Neuron (in vitro differentiated cells): ENCODE data around the gene FUNDC2.

Experiments used
- H2AFZ ChIP-seq: one replicate; pipeline ENCODE4 v1.6.1; 2013; ENCODE audit warnings: low read depth, mild to moderate bottlenecking, inconsistent platforms, low read length, moderate library complexity
- H3K27me3 ChIP-seq: one replicate; pipeline ENCODE4 v1.6.1; 2013; ENCODE audit warnings: low read length; ENCODE audit not compliant: insufficient read depth
- H3K36me3 ChIP-seq: one replicate; pipeline ENCODE4 v1.6.1; 2013; ENCODE audit warnings: low read length; ENCODE audit not compliant: insufficient read depth
- H3K4me1 ChIP-seq: one replicate; pipeline ENCODE4 v1.6.1; 2013; ENCODE audit warnings: low read length; ENCODE audit not compliant: insufficient read depth
- H3K4me3 ChIP-seq: 2 replicates; pipeline ENCODE4 v1.5.1; 2013; ENCODE audit warnings: mild to moderate bottlenecking, low read length, moderate library complexity
- H3K9me3 ChIP-seq: one replicate; pipeline ENCODE4 v1.6.1; 2013; ENCODE audit warnings: low read length

The FUNDC2 gene

GRCh38 chrX:155065035-155065734 lies 38.5 kb downstream of the FUNDC2 start:
- Histone ChIP-seq H3K4me1 (peaks cover 8% of the 10 kb centered on the region), H3K27me3 (no peaks in the 10 kb centered on the region), H3K9me3 (no peaks in the 10 kb centered on the region), H2AFZ (no peak overlapping the region), H3K4me3 (no peak overlapping the region), H3K36me3 (no peaks in the 10 kb centered on the region)

- no peak overlapping the region for H3K4me3 ChIP-seq
- H3K36me3 ChIP-seq = no peaks in the 10 kb centered on the region
- H3K27me3 ChIP-seq = no peaks in the 10 kb centered on the region
- H3K4me1 ChIP-seq = peaks cover 8% of the 10 kb centered on the region
- no peaks in the 10 kb centered on the region for H3K9me3 ChIP-seq
- no peak overlapping the region for H2AFZ ChIP-seq
Observed at GRCh38 chrX:155068165-155068564, 41.5 kb downstream of the FUNDC2 start.

GRCh38 chrX:155069414-155069813 lies 42.8 kb downstream of the FUNDC2 start:
- H3K27me3 ChIP-seq = no peaks in the 10 kb centered on the region
- H3K9me3 ChIP-seq = no peaks in the 10 kb centered on the region
- H3K4me3 ChIP-seq = peak overlapping the region; percentile 69
- peaks cover 8% of the 10 kb centered on the region for H3K4me1 ChIP-seq
- no peak overlapping the region for H2AFZ ChIP-seq
- no peaks in the 10 kb centered on the region for H3K36me3 ChIP-seq

DNA sequence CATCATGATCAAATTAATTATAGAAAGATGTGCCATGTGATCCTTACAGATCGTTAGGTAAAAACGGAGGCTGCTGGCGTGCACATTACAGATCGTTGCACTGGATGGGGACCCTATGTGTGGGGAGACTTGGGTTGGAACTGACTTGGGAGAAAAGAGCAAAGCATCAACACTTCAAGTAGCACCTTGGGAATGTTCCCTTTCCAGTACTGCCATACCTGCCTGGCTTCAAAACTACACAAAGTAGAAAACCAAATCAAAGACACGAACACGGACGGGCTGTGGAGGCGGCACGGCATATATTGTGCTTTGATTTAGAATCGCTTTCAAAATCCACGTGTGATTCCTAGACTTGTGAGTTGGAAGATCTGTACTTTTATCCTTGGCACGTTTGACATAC lies 43.4 kb downstream of the FUNDC2 start:
- H3K27me3 ChIP-seq = no peaks in the 10 kb centered on the region
- peaks cover 8% of the 10 kb centered on the region for H3K4me1 ChIP-seq
- H3K9me3 ChIP-seq = no peaks in the 10 kb centered on the region
- no peak overlapping the region for H2AFZ ChIP-seq
- peaks cover under 1% of the 10 kb centered on the region for H3K36me3 ChIP-seq
- H3K4me3 ChIP-seq = peak overlapping the region; percentile 69

DNA sequence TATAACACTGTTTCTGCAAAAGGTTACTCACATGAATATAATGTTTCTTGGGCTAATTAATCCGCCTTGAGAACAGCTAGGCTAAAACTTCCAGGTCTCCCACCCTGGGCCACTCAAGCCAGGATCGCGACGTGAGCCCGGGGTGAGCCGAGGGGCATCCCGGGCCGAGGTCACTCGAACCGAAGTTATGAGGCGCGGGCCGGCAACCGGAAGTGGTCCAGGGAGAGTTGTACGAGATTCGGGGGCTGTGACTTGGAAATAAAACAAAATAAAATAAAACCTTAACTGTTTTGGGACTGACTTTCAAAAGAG lies 44.0 kb downstream of the FUNDC2 start:
- H3K36me3 ChIP-seq = peaks cover 3% of the 10 kb centered on the region
- H3K27me3 ChIP-seq = no peaks in the 10 kb centered on the region
- H3K4me3 ChIP-seq = peak overlapping the region; percentile 69
- no peaks in the 10 kb centered on the region for H3K9me3 ChIP-seq
- peak overlapping the region; percentile 87 for H2AFZ ChIP-seq
- H3K4me1 ChIP-seq = peaks cover 8% of the 10 kb centered on the region

- peaks cover 3% of the 10 kb centered on the region for H3K36me3 ChIP-seq
Observed at GRCh38 chrX:155070975-155071693, 44.5 kb downstream of the FUNDC2 start, which contains the start of the genes BRCC3, CMC4 and MTCP1. BRCC3 (plus strand) TSS chrX:155071508; CDS start chrX:155071528, 20 bp downstream. CMC4 (minus strand) TSS chrX:155071136; CDS start chrX:155064023, 7,113 bp downstream. MTCP1 (minus strand) TSS chrX:155071136; CDS start chrX:155066010, 5,126 bp downstream.

GRCh38 chrX:155071694-155072280 lies 45.1 kb downstream of the FUNDC2 start:
- Histone ChIP-seq H3K36me3 (peaks cover 3% of the 10 kb centered on the region), H3K4me1 (peaks cover 8% of the 10 kb centered on the region), H3K4me3 (peak overlapping the region; percentile 90), H3K27me3 (no peaks in the 10 kb centered on the region), H2AFZ (peak overlapping the region; percentile 45), H3K9me3 (no peaks in the 10 kb centered on the region)

More at GRCh38 chrX:155070975-155071693, 44.5 kb downstream of the FUNDC2 start, which contains the start of the genes BRCC3, CMC4 and MTCP1:
- Histone ChIP-seq H3K4me3 (peak within 1 kb of the TSS; percentile 90), H3K4me1 (peaks cover 8% of the 10 kb centered on the region), H3K9me3 (no peaks in the 10 kb centered on the region), H2AFZ (peak within 1 kb of the TSS; percentile 87), H3K27me3 (no peaks in the 10 kb centered on the region)

DNA sequence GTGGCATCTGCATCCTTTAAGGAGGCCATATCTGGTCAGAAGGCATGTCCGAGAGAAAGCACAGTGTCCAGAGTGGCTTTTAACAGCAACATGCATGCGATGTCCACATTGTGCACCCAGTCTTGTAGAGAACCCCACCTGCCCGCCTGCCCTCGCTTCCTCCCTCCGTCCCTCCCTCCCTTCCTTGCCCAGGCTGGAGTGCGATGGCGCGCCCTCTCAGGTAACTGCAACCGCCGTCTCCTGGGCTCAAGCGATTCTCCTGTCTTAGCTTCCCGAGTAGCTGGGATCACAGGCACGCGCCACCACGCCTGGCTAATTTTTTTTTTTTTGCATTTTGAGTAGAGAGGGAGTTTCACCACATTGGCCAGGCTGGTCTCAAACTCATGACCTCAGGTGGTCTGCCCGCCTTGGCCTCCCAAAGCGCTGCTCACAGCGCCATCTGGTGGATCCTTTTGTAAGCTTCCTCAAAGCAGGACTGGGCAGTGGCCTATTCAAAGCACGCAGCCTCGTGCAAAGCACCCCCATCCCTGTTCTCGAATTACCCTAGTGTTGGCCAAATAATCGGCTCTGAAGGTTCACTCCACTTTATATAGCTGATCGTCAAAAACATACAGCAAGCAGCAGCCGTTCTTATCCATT lies 59.7 kb downstream of the FUNDC2 start:
- Histone ChIP-seq H3K4me1 (no peaks in the 10 kb centered on the region), H3K9me3 (no peaks in the 10 kb centered on the region), H3K27me3 (no peaks in the 10 kb centered on the region), H3K4me3 (no peak overlapping the region), H3K36me3 (peaks cover 20% of the 10 kb centered on the region), H2AFZ (no peak overlapping the region)

- Histone ChIP-seq H2AFZ (no peak overlapping the region), H3K27me3 (no peaks in the 10 kb centered on the region), H3K9me3 (no peaks in the 10 kb centered on the region), H3K4me1 (no peaks in the 10 kb centered on the region), H3K4me3 (no peak overlapping the region), H3K36me3 (peaks cover 20% of the 10 kb centered on the region)
Observed at GRCh38 chrX:155086961-155087735, 60.5 kb downstream of the FUNDC2 start.

- Histone ChIP-seq H3K36me3 (peaks cover 1% of the 10 kb centered on the region), H2AFZ (no peak overlapping the region), H3K9me3 (no peaks in the 10 kb centered on the region), H3K4me1 (no peaks in the 10 kb centered on the region), H3K4me3 (no peak overlapping the region), H3K27me3 (no peaks in the 10 kb centered on the region)
Observed at GRCh38 chrX:155094468-155095061, 67.9 kb downstream of the FUNDC2 start.

DNA sequence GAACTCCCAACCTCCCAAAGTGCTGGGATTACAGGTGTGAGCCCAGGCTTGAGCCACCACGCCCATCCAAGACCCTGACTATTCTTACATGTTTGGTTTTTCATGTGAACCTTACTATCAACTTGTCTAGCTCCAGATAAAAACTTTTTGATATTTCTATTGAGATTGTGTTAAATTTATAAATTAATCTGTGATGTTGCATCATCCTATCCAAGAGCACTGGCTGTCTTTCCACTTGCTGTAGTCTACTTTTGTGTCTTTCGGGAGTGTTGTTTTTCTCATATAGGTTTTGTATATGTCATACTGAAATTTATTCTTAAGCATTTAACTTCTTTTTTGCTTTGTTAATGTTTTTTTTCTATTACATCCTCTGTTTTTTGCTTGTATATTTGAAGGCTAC lies 79.3 kb downstream of the FUNDC2 start:
- no peaks in the 10 kb centered on the region for H3K27me3 ChIP-seq
- no peaks in the 10 kb centered on the region for H3K9me3 ChIP-seq
- peaks cover 2% of the 10 kb centered on the region for H3K36me3 ChIP-seq
- no peak overlapping the region for H2AFZ ChIP-seq
- no peaks in the 10 kb centered on the region for H3K4me1 ChIP-seq
- no peak overlapping the region for H3K4me3 ChIP-seq

DNA sequence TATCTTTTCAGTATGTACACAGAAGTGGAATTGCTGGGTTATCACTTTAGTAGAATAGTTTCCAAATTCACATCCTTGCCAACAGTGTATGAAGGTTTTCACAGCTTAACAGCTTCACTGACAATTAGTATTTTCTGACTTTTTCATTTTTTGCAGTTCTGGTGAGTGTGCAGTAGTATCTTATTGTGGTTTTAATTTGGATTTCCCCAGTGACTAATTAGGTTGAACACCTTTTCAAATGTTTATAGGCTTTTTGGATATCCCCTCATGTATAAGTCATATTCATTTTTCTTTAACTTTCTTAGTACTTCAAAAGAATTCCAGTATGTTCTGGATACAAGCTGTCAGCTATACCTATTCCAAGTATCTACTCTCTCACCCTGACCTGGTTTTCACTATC lies 81.8 kb downstream of the FUNDC2 start:
- H3K4me1 ChIP-seq = no peaks in the 10 kb centered on the region
- H3K9me3 ChIP-seq = no peaks in the 10 kb centered on the region
- H3K36me3 ChIP-seq = peaks cover 2% of the 10 kb centered on the region
- no peaks in the 10 kb centered on the region for H3K27me3 ChIP-seq
- H3K4me3 ChIP-seq = no peak overlapping the region
- H2AFZ ChIP-seq = no peak overlapping the region
